ENCODE measurements around the gene BLOC1S2.
"Not testable (repeated sequence)": the region's sequence is repeated elsewhere in the genome, so short reads cannot be mapped to it uniquely, and the experiment has no call there.

Gene BLOC1S2

DNA sequence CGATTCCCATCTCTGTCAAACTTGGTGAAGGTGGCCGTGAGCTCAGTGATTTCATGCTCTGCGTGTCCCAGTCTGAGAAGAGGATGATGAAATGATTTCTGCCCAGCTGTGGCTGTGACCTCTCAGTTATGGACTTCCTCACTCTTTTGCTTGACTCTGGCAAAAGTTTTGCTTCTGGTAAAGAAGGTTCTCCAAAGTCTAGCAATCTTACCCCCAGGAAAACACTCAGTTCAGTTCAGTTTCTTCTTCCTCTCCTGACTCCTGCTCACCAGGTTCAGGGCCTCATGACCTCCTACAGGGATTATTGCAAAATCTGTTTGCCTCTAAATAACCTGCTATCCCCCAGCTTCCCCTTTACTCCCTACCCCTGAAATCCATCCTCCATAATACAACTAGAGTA lies 4.9 kb upstream of the BLOC1S2 start:
- no peak for DNase-seq (ENCODE audit: low read depth, low spot score)

DNA sequence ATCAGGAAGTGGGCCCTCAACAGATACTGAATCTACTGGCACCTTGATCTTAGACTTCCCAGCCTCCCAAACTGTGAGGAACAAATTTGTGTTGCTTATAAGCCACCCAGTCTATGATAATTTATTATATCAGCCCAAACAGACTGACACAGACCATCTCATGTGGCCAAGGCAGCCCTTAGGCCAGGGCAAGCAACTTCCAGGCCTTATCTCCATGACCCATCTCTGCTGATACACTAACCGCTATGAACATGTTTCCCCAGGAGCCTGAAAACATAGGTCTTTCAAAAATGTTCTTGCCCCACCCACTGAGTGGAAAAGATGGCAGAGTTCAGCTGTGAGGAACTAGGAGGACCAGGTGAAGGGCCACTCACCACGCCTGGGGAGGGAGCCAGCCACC lies 3.2 kb upstream of the BLOC1S2 start:
- DNase-seq (ENCODE audit: low read depth, low spot score), result no peak

DNA sequence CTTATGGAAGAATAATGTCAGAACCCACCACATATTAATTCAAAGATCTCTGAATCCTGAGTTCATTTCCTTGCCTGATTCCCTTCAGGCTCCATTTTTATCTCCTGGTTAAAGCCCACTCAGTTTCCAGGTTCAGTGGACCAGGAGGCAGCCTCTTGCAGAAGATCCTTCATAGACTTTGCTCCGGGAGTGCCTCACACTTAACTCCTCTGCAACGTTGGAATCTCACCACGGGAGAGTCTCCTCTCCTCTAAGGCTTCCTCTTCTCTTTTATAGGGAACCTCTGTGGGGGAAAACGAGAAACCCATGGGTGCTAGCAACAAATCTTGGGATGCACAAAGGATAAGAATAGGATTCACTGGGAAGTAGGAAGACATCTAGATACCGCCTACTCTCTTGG lies 1.7 kb upstream of the BLOC1S2 start:
- DNase-seq (ENCODE audit: low read depth, low spot score), result no peak

DNA sequence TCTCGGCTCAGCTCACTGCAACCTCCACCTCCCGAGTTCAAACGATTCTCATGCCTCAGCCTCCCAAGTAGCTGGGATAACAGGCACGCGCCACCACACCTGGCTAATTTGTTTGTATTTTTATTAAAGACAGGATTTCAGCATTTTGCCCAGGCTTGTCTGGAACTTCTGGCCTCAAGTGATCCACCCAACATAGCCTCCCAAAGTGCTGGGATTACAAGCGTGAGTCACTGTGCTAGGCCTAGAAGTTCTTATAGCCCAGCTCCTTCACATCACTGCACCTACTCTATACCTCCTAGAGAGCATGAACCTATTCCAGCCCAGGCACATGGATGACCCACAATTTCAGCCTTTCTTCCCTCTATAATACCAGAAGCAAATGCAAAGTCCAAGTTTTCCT lies 1.3 kb upstream of the BLOC1S2 start:
- no peak for DNase-seq (ENCODE audit: low read depth, low spot score)

DNA sequence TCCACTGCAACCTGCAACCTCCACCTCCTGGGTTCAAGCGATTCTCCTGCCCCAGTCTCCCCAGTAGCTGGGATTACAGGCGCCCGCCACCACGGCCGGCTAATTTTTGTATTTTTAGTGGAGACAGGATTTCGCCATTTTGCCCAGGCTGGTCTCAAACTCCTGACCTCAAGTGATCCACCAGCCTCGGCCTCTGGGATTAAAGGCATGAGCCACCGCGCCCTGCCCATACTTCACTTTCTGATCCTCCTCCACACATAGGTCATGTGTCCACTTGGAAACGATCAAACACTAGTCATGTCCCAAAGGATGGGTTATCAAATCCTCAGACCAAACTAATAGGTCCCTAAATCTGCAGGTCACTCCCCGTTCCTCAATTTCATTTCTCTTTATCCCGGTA lies 1.2 kb downstream of the BLOC1S2 start:
- DNase-seq (ENCODE audit: low read depth, low spot score), result not testable (repeated sequence)

DNA sequence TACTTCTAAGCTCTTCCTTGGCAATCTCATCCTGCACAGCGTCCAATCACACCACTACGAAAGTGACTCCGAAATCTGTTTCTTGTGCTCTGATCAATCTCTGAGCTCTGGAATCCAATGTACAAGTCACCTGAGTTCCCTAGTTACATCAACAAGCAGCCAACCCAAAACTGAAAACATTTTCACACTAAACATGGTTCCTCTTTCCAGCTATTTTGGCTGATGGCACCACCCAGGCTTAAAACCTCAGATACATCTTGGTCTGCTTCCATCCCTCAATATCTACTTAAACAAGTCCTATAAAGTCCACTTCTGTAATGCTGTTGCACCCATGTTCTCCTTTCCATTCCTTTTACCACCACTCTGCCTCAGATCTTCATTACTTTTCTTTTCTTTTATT lies 3.6 kb downstream of the BLOC1S2 start:
- no peak for DNase-seq (ENCODE audit: low read depth, low spot score)

DNA sequence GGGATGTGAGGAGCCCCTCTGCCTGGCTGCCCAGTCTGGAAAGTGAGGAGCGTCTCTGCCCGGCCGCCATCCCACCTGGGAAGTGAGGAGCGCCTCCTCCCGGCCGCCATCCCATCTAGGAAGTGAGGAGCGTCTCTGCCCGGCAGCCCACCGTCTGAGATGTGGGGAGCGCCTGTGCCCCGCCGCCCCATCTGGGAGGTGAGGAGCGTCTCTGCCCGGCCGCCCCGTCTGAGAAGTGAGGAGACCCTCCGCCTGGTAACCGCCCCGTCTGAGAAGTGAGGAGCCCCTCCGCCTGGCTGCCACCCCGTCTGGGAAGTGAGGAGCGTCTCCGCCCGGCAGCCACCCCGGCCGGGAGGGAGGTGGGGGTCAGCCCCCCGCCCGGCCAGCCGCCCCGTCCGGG lies 9.5 kb downstream of the BLOC1S2 start:
- DNase-seq (ENCODE audit: low read depth, low spot score), result not testable (repeated sequence)

DNA sequence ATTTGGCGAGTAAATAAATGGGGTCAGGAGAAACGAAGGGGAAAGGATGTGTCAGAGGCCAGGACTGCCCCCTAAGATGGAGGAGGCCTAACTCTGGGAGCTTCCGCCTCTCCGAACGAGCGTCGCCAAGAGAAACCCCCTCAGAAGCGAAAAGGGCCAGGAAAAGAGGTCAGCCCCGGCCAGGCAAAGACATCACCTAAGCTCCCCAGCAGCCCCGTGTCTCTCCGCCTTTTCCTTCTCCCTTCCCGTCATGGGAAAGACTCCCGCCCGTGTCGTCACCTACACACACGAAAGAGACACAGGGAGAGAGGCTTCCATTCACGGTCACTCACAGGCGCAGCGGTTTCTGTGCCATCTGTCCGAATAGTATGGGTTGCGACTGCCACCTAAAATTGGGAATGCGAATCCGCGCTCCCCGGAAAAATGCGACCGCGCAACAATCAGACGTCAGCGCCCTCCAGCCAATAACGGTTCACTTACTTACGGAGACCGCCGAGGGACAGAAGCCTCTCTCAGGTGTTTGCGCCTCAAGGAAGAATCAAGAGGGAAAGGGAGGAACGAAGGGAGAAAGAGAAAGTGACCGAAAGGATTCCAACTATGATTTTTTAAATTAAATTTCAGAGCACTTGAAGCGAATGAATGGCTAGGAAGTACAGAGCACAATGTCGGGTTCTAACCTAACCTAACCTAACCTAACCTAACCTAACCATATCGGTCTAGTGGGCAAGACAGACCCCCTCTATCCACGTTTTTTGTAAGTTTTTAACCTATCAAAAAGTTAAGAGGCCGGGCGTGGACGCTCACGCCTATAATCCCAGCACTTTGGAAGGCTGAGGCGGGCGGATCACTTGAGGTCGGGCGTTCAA lies 19.0 kb downstream of the BLOC1S2 start, which contains the start of gene CWF19L1:
Gene CWF19L1 (minus strand): TSS at position 400 of the 866 bp plus-strand sequence. CDS start 45 bp downstream, at position 355.
- peak; percentile 40 for DNase-seq (ENCODE audit: low read depth, low spot score)

DNA sequence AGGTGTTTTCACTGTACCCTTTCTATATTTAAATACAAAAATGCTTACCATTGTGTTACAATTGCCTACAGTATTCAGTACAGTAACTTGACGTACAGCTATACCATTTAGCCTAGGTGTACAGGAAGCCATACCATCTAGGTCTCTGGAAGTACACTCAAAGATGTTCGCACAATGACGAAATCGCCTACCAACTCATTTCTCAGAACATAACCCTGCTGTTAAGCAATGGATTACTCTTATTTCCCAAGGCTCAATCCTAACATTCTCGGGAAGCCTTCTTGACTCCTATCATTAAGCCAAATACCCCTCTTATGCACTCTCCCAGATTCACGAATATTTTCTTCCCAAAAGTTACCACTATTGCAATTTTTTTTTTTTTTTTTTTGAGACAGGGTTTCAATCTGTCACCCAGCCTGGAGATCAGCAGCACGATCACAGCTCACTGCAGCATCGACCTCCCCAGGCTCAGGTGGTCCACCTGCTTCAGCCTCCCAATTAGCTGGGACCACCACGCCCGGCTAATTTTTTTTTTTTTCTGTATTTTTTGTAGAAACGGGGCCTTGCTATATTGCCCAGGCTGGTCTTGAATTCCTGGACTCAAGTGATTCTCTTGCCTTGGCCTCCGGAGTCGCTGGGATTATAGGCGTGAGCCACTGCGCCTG lies 20.5 kb downstream of the BLOC1S2 start:
- DNase-seq (ENCODE audit: low read depth, low spot score), result no peak

DNA sequence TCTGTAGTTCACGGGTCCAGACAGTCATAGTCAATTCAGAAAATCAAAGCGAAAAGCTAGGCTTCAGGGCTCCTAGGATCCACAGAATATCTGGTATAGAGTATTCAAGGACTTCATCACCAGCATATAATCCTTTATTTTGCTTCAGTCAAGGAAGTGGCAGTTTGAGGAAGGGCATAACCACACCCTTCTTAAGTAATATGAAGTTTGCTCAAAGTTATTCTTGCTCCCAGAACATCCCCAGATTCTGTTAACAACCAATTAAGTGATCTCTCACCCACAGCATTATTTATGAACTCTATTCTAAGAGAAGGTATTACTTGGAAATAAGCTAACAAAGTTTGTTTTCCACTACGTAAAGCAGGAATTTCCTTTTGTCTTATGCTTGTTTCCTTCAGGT lies 32.3 kb downstream of the BLOC1S2 start:
- no peak for DNase-seq (ENCODE audit: low read depth, low spot score)

DNA sequence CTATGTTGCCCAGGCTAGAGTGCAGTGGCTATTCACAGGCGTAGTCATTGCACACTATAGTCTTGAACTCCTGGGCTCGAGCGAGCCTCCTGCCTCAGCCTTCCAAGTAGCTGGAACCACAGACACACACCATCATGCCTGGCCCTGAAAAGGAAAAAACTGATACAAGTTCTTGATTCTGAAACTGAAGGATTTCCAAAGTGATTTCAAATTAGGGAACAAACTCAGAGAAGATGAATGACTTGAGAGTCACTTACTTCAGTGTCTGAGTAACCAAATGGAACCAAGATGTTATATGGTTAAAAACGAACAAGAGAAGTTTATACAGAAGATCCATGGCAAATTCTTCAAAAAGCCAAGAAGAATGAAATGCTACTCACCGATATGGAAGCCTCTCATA lies 33.4 kb downstream of the BLOC1S2 start:
- no peak for DNase-seq (ENCODE audit: low read depth, low spot score)

DNA sequence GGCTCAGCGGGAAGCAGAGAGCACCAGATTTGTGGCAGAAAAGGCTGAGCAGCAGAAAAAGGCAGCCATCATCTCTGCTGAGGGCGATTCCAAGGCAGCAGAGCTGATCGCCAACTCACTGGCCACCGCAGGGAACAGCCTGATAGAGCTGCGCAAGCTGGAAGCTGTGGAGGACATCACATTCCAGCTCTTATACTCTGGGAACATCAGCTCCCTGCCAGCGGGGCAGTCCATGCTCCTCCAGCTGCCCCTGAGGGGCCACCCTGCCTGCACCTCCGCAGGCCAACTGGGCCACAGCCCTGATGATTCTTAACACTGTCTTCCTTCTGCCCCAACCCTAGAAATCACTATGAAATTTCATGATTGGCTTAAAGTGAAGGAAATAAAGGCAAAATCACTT lies 37.7 kb downstream of the BLOC1S2 start:
- no peak for DNase-seq (ENCODE audit: low read depth, low spot score)

DNA sequence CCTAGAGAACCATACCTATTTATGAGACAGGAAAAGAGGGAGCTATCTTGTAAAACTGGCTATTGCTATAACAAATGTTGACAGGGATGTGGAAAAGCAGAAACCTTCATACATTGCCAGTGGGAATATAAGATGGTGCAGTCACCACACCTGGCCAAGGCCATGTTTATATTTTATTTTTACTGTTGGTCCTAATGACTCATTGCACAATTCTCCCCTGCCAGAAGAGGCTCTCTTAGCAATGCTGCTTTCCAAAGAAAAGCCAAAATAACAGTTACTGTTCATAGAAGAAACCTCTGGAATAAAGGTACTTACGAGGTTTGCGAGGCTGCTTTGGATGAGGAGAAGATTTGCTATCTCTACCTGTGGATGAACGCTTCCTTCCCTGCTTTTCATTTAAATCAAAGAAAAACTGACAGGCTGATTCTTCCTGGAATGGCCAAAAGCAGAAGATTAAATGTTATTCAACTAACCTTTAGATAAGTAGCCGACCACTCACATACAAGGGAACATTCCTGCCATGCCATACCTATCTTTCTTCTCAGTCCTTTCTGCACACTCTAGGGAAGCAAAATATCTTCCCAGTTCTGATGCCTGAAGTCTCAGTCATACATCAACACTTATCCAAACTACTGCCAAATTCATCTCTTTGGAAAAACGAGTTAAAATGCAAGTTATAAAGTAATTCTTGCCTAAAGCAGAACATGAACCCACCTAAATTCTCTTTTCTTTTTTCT lies 40.8 kb downstream of the BLOC1S2 start:
- no peak for DNase-seq (ENCODE audit: low read depth, low spot score)

DNA sequence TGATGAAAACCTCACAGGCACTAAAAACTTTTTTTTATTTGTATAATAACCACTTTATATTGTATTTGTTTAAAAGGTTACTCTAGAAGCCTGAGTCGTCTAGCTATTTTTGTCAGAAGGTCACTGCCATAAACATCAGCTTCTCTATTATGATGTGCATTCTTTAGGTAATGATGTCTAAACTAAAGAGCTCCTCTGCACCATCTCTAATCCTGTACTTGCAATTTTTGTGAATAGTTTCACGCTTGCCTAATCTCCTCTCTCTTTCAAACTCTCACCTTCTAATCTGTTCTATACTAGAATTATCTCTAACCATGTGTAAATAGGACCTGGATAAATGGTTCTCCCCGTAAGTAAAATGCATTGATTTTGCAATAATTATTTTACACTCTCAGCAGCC lies 46.6 kb downstream of the BLOC1S2 start:
- no peak for DNase-seq (ENCODE audit: low read depth, low spot score)

DNA sequence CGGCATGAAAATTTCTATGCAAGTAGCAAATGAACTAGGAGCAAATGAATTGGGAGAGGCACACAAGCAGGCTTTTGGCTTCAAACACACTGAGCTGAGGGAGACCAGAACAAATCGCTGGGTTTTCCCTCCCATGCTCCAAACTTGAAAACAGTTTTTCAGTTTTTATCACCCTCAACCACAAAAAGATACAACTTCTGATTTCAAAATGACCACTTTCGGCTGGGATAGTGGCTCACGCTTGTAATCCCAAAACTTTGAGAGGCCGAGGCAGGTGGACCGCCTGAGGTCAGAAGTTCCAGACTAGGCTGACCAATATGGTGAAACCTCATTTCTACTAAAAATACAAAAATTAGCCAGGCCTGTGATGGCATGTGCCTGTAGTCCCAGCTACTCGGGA lies 48.1 kb downstream of the BLOC1S2 start:
- no peak for DNase-seq (ENCODE audit: low read depth, low spot score)

DNA sequence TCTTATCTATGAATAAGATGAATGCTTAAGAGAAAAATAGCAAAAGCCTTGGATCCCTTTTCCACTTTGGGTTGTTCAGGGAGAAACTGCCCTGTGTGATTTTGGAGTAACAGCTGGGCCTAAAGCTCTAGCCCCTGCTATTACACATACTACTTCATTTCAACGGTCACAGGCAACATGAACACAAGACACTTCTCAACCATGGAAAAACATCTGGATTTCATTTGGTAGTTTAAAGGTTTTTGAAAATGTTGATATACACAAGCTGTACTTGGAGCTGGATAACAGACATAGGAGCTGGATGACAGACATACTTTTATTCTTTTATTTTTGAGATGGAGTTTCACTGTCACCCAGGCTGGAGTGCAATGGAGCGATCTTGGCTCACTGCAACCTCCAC lies 54.4 kb downstream of the BLOC1S2 start:
- DNase-seq (ENCODE audit: low read depth, low spot score), result no peak

DNA sequence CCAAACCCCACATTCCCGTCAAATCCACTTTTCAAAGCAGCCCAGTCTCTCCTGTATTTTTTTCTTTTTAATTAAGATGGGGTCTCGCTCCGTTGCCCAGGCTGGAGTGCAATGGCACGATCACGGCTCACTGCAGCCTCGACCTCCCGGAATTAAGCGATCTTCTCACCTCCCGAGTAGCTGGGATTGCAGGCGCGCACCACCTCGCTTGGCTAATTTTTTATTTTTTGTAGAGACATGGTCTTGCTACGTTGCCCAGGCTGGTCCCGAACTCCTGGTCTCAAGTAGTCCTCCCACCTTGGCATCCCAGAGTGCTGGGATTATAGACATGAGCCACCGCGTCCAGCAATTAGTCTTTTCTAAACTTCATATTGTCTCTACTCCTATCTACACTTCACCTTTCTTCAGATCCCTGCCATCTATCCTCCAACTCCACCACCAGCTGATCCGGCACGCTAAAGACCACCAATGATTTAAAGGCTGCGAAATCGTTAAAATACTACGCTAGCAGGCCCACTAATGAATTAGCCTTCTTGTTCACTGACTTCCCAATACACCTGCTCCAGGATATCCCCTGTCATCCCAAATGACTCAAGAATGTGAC lies 56.6 kb downstream of the BLOC1S2 start:
- no peak for DNase-seq (ENCODE audit: low read depth, low spot score)

DNA sequence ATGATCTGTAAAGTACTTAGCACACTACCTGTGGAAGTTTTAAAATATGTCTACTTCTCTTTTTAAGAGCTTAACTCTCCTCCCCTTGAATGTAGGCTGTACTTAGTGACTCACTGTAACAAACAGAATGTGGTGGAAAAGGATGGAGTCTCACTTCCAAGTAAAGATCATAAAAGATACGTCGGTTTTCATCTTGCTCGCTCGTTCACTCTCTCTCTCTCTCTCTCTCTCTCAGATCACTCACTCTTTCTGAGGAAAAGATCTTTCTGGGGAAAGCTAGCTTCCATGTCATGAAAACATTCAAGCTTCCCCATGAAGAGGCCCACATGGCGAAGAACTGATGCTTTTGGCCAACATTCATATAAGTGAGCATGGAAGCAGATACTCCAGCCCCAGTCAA lies 62.6 kb downstream of the BLOC1S2 start:
- DNase-seq (ENCODE audit: low read depth, low spot score), result no peak
